Calu3 (cell line): ENCODE measurements around the gene CNRIP1. TPM values are rescaled to one million over a fixed set of nuclear protein-coding genes. Genes with fewer than 3 reads are reported as not detected.

Experiments
- BruUV-seq: library from RNA; stranded (reverse); fragments of 400-500 nt; replicated peaks from 2 replicates; lab custom pipeline; 2021; lab: Mats Ljungman, UMichigan
- CTCF ChIA-PET: fragments of 300-600 bp; sonication (Branson Sonifier 250); formaldehyde crosslinking; loops from one replicate; lab custom pipeline; 2022; ENCODE audit warnings: antibody characterized with exemption; lab: Charles Lee
- DNase-seq: peaks from one replicate; pipeline ENCODE4 v3.0.0; 2022
- H3K27ac Mint-ChIP-seq: one replicate; pipeline ENCODE4 v1.8.0; 2022; ENCODE audit warnings: mixed read lengths; ENCODE audit not compliant: unreplicated experiment
- H3K27me3 Mint-ChIP-seq: one replicate; pipeline ENCODE4 v1.8.0; 2022; ENCODE audit warnings: mixed read lengths; ENCODE audit not compliant: unreplicated experiment
- H3K36me3 Mint-ChIP-seq: one replicate; pipeline ENCODE4 v1.8.0; 2022; ENCODE audit warnings: mild to moderate bottlenecking, moderate library complexity, mixed read lengths; ENCODE audit not compliant: insufficient read depth, unreplicated experiment
- H3K4me1 Mint-ChIP-seq: one replicate; pipeline ENCODE4 v1.8.0; 2022; ENCODE audit warnings: mild to moderate bottlenecking, low read depth, mixed read lengths; ENCODE audit not compliant: unreplicated experiment
- H3K4me3 Mint-ChIP-seq: one replicate; pipeline ENCODE4 v1.8.0; 2022; ENCODE audit warnings: mild to moderate bottlenecking, low read depth, moderate library complexity, mixed read lengths; ENCODE audit not compliant: unreplicated experiment
- H3K9me3 Mint-ChIP-seq: one replicate; pipeline ENCODE4 v1.8.0; 2022; ENCODE audit warnings: low read depth, mixed read lengths; ENCODE audit not compliant: unreplicated experiment
- intact Hi-C: fragments of 100-400 bp; cut with micrococcal nuclease; formaldehyde crosslinking; loops from one replicate; pipeline ENCODE4 v1.10.0; 2022; ENCODE audit not compliant: unreplicated experiment
- total RNA-seq: library from RNA; stranded (reverse); gene quantifications from 2 replicates; pipeline ENCODE4 v1.2.3, GENCODE V29; 2022
- TF ChIP-seq, protein P1 (sequence below): fragments of 200-600 bp; IDR thresholded peaks from one replicate; pipeline ENCODE4 v1.8.0; 2022; ENCODE audit warnings: antibody characterized with exemption; ENCODE audit not compliant: unreplicated experiment

CNRIP1 gene
- total RNA-seq, 1 experiment from 2014 or later: not detected

GRCh38 chr2:68366083-68366560 is 46.4 kb upstream of the CNRIP1 start:
- Mint-ChIP-seq H3K4me3 (no peak overlapping the region), H3K4me1 (no peaks in the 10 kb centered on the region), H3K36me3 (peaks cover 5% of the 10 kb centered on the region), H3K27ac (no peak overlapping the region), H3K9me3 (no peaks in the 10 kb centered on the region), H3K27me3 (peaks cover 26% of the 10 kb centered on the region)
- BruUV-seq: no TSS peak
- TF ChIP-seq, protein P1, sequence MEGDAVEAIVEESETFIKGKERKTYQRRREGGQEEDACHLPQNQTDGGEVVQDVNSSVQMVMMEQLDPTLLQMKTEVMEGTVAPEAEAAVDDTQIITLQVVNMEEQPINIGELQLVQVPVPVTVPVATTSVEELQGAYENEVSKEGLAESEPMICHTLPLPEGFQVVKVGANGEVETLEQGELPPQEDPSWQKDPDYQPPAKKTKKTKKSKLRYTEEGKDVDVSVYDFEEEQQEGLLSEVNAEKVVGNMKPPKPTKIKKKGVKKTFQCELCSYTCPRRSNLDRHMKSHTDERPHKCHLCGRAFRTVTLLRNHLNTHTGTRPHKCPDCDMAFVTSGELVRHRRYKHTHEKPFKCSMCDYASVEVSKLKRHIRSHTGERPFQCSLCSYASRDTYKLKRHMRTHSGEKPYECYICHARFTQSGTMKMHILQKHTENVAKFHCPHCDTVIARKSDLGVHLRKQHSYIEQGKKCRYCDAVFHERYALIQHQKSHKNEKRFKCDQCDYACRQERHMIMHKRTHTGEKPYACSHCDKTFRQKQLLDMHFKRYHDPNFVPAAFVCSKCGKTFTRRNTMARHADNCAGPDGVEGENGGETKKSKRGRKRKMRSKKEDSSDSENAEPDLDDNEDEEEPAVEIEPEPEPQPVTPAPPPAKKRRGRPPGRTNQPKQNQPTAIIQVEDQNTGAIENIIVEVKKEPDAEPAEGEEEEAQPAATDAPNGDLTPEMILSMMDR: no peak
- no peak for DNase-seq
- CTCF ChIA-PET: no interaction called here
- intact Hi-C loops: no loop called here

DNA sequence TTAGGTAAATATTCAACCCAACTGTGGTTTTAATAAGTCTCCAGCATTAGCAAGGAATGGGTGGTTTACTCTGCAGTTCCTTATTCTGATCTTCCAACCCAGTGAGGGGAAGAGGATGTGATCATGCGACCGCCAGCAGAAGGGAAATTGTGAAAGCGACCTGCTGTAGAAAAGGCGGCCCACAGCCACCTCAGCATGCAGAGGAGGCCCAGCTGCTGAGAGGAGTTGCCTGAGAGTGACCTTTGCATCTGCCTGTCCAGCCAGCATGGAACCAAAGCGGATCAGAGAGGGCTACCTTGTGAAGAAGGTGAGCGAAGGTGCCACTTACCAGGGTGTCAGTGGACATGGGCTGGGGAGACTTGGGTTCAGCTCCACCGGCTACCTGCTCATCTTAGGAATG is 45.3 kb upstream of the CNRIP1 start, which contains the start of gene PLEK:
PLEK (plus strand) TSS at position 196 of the 400 bp plus-strand sequence; CDS start at position 266, 70 bp downstream.
- CTCF ChIA-PET: no interaction called here
- Mint-ChIP-seq H3K36me3 (peaks cover 5% of the 10 kb centered on the region), H3K4me1 (no peaks in the 10 kb centered on the region), H3K4me3 (no peak within 1 kb of the TSS), H3K9me3 (no peaks in the 10 kb centered on the region), H3K27me3 (peaks cover 21% of the 10 kb centered on the region), H3K27ac (no peak within 1 kb of the TSS)
- no peak for DNase-seq
- no TSS peak for BruUV-seq
- TF ChIP-seq, protein P1: no peak
- intact Hi-C loops: no loop called here

DNA sequence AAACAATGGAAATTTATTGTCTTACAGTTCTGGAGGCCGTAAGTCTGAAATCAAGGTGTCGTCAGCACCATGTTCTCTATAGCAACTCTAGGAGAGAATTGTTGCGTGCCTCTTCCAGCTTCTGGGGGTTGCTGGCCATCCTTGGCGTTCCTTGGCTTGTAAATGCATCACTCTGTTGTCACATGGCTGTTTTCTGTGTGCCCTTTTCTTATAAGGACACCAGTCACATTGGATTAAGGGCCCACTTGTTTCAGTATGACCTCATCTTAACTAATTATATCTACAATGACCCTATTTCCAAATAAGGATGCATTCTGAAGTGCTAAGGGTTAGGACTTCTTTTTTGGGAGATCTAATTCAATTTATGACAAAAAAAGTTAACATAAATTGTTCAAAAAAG is 44.0 kb upstream of the CNRIP1 start:
- Mint-ChIP-seq H3K9me3 (no peaks in the 10 kb centered on the region), H3K27me3 (peaks cover 7% of the 10 kb centered on the region), H3K27ac (no peak overlapping the region), H3K4me3 (no peak overlapping the region), H3K36me3 (peaks cover 5% of the 10 kb centered on the region), H3K4me1 (no peaks in the 10 kb centered on the region)
- TF ChIP-seq, protein P1: no peak
- intact Hi-C loops: loop anchor here (5.0 kb wide), 1 partner anchor 79 kb away; no protein-coding TSS in a partner anchor
- BruUV-seq: no TSS peak
- CTCF ChIA-PET: no interaction called here
- DNase-seq: no peak

GRCh38 chr2:68362749-68363148 is 43.0 kb upstream of the CNRIP1 start:
- no TSS peak for BruUV-seq
- intact Hi-C loops: loop anchor here (5.0 kb wide), 1 partner anchor 80 kb away; no protein-coding TSS in a partner anchor

More at GRCh38 chr2:68362749-68363148, 43.0 kb upstream of the CNRIP1 start:
- no peaks in the 10 kb centered on the region for H3K4me1 Mint-ChIP-seq
- CTCF ChIA-PET: no interaction called here
- DNase-seq: no peak
- TF ChIP-seq, protein P1: no peak
- H3K27me3 Mint-ChIP-seq: no peaks in the 10 kb centered on the region
- H3K4me3 Mint-ChIP-seq: no peak overlapping the region
- no peak overlapping the region for H3K27ac Mint-ChIP-seq
- peaks cover 5% of the 10 kb centered on the region for H3K36me3 Mint-ChIP-seq
- no peaks in the 10 kb centered on the region for H3K9me3 Mint-ChIP-seq
